Measurements from ENCODE around the gene WSB1.
"Not testable (repeated sequence)": the region's sequence is repeated elsewhere in the genome, so short reads cannot be mapped to it uniquely, and the experiment has no call there.

Gene WSB1

GRCh38 chr17:27293898-27294688 is at the start of gene WSB1:
Gene WSB1 (plus strand): TSS chr17:27294114. CDS start chr17:27294396, 282 bp downstream.
- peak; percentile 92 for DNase-seq

GRCh38 chr17:27244491-27245223 is 49.3 kb upstream of the WSB1 start:
- peak; percentile 55 for DNase-seq

GRCh38 chr17:27245230-27245696 is 48.7 kb upstream of the WSB1 start:
- peak; percentile 85 for DNase-seq

GRCh38 chr17:27246537-27246936 is 47.4 kb upstream of the WSB1 start:
- DNase-seq: no peak

- DNase-seq: peak; percentile 21
These were observed 46.6 kb upstream of the WSB1 start for GRCh38 chr17:27247071-27247957.

GRCh38 chr17:27247958-27248342 is 46.0 kb upstream of the WSB1 start:
- DNase-seq: no peak

- not testable (repeated sequence) for DNase-seq
These were observed 43.1 kb upstream of the WSB1 start for GRCh38 chr17:27250791-27251190.

GRCh38 chr17:27254802-27255201 is 39.1 kb upstream of the WSB1 start:
- DNase-seq: not testable (repeated sequence)

GRCh38 chr17:27256225-27257030 is 37.5 kb upstream of the WSB1 start:
- DNase-seq: no peak

GRCh38 chr17:27257031-27257357 is 36.9 kb upstream of the WSB1 start:
- no peak for DNase-seq

GRCh38 chr17:27259356-27259755 is 34.6 kb upstream of the WSB1 start:
- DNase-seq: no peak

GRCh38 chr17:27263386-27263785 is 30.5 kb upstream of the WSB1 start:
- DNase-seq: no peak

- DNase-seq: no peak
These were observed 29.7 kb upstream of the WSB1 start for GRCh38 chr17:27264068-27264812.

GRCh38 chr17:27265333-27265732 is 28.6 kb upstream of the WSB1 start:
- DNase-seq: no peak

- no peak for DNase-seq
These were observed 27.7 kb upstream of the WSB1 start for GRCh38 chr17:27266228-27266627.

GRCh38 chr17:27268394-27269085 is 25.4 kb upstream of the WSB1 start:
- no peak for DNase-seq

- no peak for DNase-seq
These were observed 24.7 kb upstream of the WSB1 start for GRCh38 chr17:27269201-27269600.

GRCh38 chr17:27269974-27270373 is 23.9 kb upstream of the WSB1 start:
- no peak for DNase-seq

- DNase-seq: no peak
These were observed 17.2 kb upstream of the WSB1 start for GRCh38 chr17:27276653-27277156.

GRCh38 chr17:27279132-27279531 is 14.8 kb upstream of the WSB1 start:
- not testable (repeated sequence) for DNase-seq

GRCh38 chr17:27280527-27280926 is 13.4 kb upstream of the WSB1 start:
- DNase-seq: no peak
